Mesodermal cell (in vitro differentiated cells): ENCODE data around the gene ZKSCAN8.

Source experiments
- H3K27ac ChIP-seq: 2 replicates; pipeline ENCODE4 v1.7.0; 2013; ENCODE audit warnings: mild to moderate bottlenecking, low read depth, low read length, moderate library complexity; ENCODE audit not compliant: severe bottlenecking
- H3K36me3 ChIP-seq: 2 replicates; pipeline ENCODE4 v1.7.1; 2013; ENCODE audit warnings: mild to moderate bottlenecking, low read length, moderate library complexity; ENCODE audit not compliant: control insufficient read depth, insufficient read depth
- H3K4me1 ChIP-seq: one replicate; pipeline ENCODE4 v1.7.1; 2013; ENCODE audit warnings: mild to moderate bottlenecking, low read length; ENCODE audit not compliant: insufficient read depth, control insufficient read depth, poor library complexity, severe bottlenecking
- H3K4me3 ChIP-seq: 2 replicates; pipeline ENCODE4 v1.7.0; 2013; ENCODE audit warnings: low read length, control low read depth, mild to moderate bottlenecking; ENCODE audit not compliant: insufficient read depth, poor library complexity, severe bottlenecking; ENCODE audit errors: extremely low read depth
- H3K9me3 ChIP-seq: 2 replicates; pipeline ENCODE4 v1.7.1; 2013; ENCODE audit warnings: mild to moderate bottlenecking, low read length, moderate library complexity; ENCODE audit not compliant: control insufficient read depth
- WGBS, 2 experiments: methylation state at CpG; one replicate each; pipeline ENCODE4 v1.1.5; 2013; ENCODE audit warnings: missing lambda C conversion rate in 2 of 2; ENCODE audit not compliant: insufficient coverage in 2 of 2; 5-methylcytosine and 5-hydroxymethylcytosine counted together

The ZKSCAN8 gene

DNA sequence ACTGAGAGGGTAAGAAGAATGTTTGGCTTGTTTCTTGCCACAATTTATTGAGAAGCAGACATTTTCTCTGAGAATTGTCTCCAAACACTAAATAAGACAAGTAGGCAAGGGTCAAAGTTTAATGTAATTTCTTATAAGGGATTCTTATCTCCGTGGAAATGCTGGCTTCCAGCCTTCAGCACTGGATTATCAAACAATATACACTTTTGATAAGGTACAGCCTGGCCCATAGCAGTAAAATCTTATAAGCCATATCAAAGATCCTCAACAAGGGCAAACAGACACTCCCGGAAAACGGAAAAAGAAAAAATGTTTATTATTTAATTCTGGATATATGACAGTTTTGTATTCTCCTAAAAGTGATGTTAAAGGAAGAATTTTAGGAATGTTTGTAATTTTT lies 64.8 kb downstream of the ZKSCAN8 start:
- Histone ChIP-seq H3K27ac (no peak overlapping the region), H3K9me3 (peaks cover 6% of the 10 kb centered on the region), H3K36me3 (no peaks in the 10 kb centered on the region), H3K4me1 (no peaks in the 10 kb centered on the region), H3K4me3 (no peak overlapping the region)
- no CpG with 5 or more reads among the region's 3 CpGs for WGBS, 2 experiments

DNA sequence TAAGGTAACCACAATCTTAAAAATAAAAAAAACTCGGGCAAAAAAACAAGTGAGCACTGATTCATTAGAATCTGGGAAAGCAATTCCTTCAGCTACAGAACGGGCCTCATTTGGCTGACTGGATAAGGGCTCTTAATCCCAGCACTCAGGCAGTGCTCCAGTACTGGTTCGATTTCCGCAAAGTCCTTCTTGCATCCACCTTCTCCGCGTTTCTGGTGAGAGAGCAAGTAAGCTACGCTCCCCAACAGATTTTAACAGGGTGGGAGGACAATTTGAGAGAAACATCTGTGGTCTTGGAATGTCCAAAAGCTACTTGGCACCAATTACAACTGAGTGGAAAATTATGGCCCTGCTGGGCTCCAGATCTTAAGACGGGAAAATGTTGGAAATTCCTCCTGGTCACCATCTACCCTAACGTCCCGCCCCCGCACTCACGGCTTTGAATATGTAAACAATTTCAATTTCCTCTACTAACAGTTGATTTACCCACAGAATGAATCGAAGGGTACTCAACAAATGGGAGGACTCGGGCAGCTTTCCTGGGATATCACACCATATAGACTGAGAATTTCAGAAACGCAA lies 65.3 kb downstream of the ZKSCAN8 start:
- 2 to 7% methylated on average over 7 to 9 of the region's 15 CpGs for WGBS, 2 experiments
- Histone ChIP-seq H3K4me1 (no peaks in the 10 kb centered on the region), H3K9me3 (peaks cover 6% of the 10 kb centered on the region), H3K4me3 (peak overlapping the region; percentile 45), H3K36me3 (no peaks in the 10 kb centered on the region), H3K27ac (no peak overlapping the region)

DNA sequence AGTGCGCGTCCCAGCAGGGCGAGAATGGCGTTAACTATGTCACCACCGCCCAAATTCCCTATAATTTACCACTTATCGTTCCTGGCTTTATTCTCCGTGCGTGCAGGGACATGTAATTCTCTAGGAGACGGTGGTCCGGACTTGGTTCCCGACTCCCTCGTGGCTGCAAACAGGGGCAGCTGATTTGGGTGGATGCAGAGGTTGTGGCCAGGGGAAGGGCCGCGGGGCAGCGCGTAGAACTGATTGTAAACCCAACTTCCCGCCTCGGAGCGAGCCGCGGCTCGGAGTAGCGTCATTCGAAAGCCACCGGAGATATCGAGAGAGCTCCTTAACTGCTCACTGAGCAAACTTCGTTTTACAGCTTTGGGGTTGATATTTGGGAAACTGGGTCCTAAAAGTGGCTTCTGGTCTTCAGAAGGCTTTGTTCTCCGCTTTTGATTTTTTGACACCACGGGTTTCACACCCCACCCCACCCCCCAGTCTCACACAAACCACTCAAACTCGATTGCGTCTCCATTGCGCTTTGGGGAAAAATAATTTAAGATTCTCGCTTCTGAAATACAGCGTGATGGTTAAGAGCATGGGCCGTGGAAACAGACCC lies 65.9 kb downstream of the ZKSCAN8 start:
- peaks cover 6% of the 10 kb centered on the region for H3K9me3 ChIP-seq
- 3% methylated on average over 14 to 23 of the region's 35 CpGs for WGBS, 2 experiments
- no peaks in the 10 kb centered on the region for H3K36me3 ChIP-seq
- no peak overlapping the region for H3K27ac ChIP-seq
- peak overlapping the region; percentile 45 for H3K4me3 ChIP-seq
- H3K4me1 ChIP-seq: no peaks in the 10 kb centered on the region

DNA sequence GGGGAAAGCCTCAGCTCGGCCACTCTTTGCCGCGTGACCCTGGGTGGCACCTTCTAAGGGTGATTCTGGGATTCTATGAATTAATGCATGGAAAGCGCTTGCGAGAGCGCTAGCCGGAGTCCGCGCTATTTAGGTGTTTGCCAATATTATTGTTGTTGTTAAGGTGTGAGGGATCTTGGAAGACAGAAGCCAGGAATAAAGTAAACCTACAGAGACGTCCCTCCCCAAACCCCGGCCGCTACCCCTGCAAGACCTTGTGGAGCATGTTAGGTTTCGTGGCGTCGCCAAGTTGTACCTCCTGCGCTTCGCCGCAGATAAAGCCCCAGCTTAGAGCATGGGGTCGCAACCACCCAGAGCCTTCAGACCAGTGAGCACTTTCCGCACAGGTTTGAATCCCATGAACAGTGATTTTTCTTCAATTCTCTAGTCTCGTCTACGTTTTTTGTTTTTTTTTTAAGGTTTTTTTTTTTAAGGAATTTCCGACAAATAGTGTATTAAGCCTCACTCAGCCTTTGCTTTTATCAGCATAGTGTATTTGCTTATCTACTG lies 66.5 kb downstream of the ZKSCAN8 start:
- Histone ChIP-seq H3K27ac (no peak overlapping the region), H3K9me3 (peaks cover 5% of the 10 kb centered on the region), H3K36me3 (no peaks in the 10 kb centered on the region), H3K4me1 (no peaks in the 10 kb centered on the region), H3K4me3 (peak overlapping the region; percentile 45)
- WGBS, 2 experiments: 0% methylated on average over 10 to 19 of the region's 23 CpGs
